ENCODE measurements around the gene OR10H1. TPM values are rescaled to one million over a fixed set of nuclear protein-coding genes. Genes with fewer than 3 reads are reported as not detected.

The OR10H1 gene
- total RNA-seq, 6 donors from 2014 or later = not detected

DNA sequence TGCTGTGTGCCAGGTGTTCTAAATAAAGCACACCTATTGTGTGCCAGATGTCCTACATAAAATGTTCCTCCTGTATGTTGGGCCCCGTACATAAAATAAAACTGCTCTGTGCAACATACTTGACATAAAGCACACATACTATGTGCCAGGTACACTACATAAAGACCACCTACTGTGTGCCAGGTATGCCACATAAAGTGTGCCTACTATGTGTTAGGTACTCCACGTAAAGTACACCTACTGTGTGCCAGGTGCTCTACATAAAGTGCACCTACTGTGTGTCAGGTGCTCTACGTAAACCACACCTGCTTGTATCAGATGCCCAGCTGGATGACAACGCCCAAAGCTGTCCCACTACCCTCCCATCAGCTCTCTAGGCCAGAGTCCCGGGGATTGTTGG lies 33.8 kb downstream of the OR10H1 start:
- WGBS, 2 donors = 67 to 87% methylated on average over 2 to 5 of the region's 5 CpGs
- H3K9me3 ChIP-seq = no peaks in the 10 kb centered on the region
- no peak for DNase-seq
- TF ChIP-seq CTCF (IDR thresholded peaks at IDR 0.05) (no peak), EP300 (IDR thresholded peaks at IDR 0.05) (no peak)
- H3K4me1 ChIP-seq = peaks cover 0 to 12% (median 7%) of the 10 kb centered on the region in 4 donors
- ATAC-seq (ENCODE audit: low FRiP score in 2 of 2) = no peak
- H3K4me3 ChIP-seq = no peak overlapping the region
- no peaks in the 10 kb centered on the region for H3K36me3 ChIP-seq
- no peak overlapping the region for H3K27ac ChIP-seq
- H3K27me3 ChIP-seq = no peaks in the 10 kb centered on the region

DNA sequence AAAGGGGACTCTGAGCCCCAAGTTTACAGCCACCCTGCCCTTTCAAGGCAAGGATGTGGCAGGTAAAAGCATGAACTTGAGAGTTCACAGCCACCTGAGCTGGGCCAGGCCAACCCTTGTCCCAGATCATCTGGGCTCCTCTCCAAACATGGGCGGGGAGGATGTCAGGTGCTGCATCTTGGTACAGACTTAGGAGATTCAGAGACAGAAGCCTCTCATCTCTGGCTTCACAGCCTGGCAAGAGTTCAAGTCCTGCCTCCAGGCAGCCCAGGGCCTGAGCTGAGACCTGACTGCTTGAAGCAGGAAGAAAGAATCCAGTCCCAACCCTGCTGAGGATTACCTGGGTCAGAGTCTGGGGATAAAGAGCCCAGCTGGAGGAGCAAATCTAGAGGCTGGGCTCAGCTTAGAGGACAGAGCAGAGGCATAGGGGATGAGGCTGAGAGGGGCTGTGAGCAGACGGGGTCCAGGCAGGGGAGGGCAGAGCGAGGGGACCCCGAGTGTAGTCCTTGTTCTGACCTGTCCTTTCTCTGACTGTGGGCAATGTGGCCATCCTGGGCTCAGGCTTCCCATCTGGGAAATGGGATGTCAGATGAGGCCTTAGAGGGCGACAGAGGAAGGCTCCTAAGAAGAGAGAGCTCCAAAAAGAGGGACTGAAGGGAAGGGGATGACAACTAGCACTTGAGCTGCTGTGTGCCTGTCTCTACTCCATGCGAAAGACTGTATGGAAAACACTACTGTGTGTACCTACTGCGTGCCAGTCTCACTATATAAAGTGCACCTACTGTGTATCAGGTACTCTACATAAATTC lies 34.6 kb downstream of the OR10H1 start:
- DNase-seq = no peak
- ATAC-seq (ENCODE audit: low FRiP score in 2 of 2) = peak; percentile 19 to 28
- peak overlapping the region in 2 of 4 donors; percentile 4 to 17 for H3K27ac ChIP-seq
- H3K4me1 ChIP-seq = peaks cover 0 to 12% (median 7%) of the 10 kb centered on the region in 4 donors
- H3K4me3 ChIP-seq = no peak overlapping the region
- no peaks in the 10 kb centered on the region for H3K36me3 ChIP-seq
- H3K9me3 ChIP-seq = no peaks in the 10 kb centered on the region
- H3K27me3 ChIP-seq = no peaks in the 10 kb centered on the region
- TF ChIP-seq EP300 (IDR thresholded peaks at IDR 0.05) = no peak
- no peak for TF ChIP-seq POLR2A (IDR thresholded peaks at IDR 0.05)
- no peak for TF ChIP-seq POLR2AphosphoS5 (IDR thresholded peaks at IDR 0.05)
- no peak for TF ChIP-seq CTCF (IDR thresholded peaks at IDR 0.05)
- WGBS, 2 donors = 81 to 88% methylated on average over 7 of the region's 7 CpGs

DNA sequence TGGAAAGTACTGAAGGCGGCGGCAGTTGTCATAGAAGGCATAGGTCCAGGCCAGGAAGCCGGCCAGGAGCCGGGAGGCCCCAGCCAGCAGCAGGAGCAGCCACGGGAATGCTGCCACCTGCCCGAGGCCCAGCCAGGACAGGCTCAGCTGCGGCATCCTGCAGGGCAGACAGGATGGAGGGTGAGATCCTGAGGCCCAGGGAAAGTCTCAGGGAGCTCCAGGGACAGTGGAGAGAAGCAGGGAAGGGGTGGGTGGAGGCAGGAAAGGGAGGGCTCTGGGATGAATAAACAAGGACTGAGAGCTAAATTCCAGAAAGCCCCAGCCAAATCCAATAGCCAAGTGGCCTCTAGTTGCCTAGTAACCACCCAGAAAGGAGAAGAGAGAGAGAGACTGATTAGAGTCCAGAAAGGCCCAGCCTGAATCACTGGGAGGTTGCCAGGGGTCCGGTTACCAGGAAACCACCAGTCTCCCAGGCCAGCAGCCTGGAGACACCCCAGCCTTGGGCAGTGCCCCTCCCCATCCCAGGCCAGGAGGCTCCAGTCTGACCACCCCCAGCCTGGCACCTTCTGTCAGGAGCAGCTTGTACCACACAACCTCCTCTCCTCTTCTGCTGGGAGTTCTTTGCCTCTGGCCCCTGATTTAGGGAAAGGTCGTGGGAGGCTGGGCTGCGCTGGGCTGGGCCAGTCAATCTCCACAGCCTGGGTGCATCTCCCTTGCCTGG lies 35.5 kb downstream of the OR10H1 start:
- Histone ChIP-seq H3K4me3 (no peak overlapping the region), H3K27ac (peak overlapping the region in 3 of 4 donors; percentile 4 to 17 (median 7)), H3K9me3 (no peaks in the 10 kb centered on the region), H3K27me3 (no peaks in the 10 kb centered on the region), H3K36me3 (no peaks in the 10 kb centered on the region), H3K4me1 (peaks cover 0 to 12% (median 7%) of the 10 kb centered on the region in 4 donors)
- peak; percentile 23 to 83 for DNase-seq
- TF ChIP-seq POLR2AphosphoS5 (IDR thresholded peaks at IDR 0.05) (no peak), POLR2A (IDR thresholded peaks at IDR 0.05) (no peak), EP300 (IDR thresholded peaks at IDR 0.05) (no peak), CTCF (IDR thresholded peaks at IDR 0.05) (no peak)
- peak; percentile 69 to 88 for ATAC-seq (ENCODE audit: low FRiP score in 2 of 2)
- WGBS, 2 donors = 32 to 44% methylated on average over 8 to 9 of the region's 10 CpGs

GRCh38 chr19:15776991-15777970 lies 38.2 kb downstream of the OR10H1 start:
- no peak for TF ChIP-seq EP300 (IDR thresholded peaks at IDR 0.05)
- TF ChIP-seq POLR2AphosphoS5 (IDR thresholded peaks at IDR 0.05) = no peak
- no peak for TF ChIP-seq CTCF (IDR thresholded peaks at IDR 0.05)
- no peaks in the 10 kb centered on the region for H3K27me3 ChIP-seq
- no peak overlapping the region for H3K27ac ChIP-seq
- no peaks in the 10 kb centered on the region for H3K9me3 ChIP-seq
- H3K4me1 ChIP-seq = peaks cover 0 to 12% (median 7%) of the 10 kb centered on the region in 4 donors
- H3K4me3 ChIP-seq = no peak overlapping the region
- no peaks in the 10 kb centered on the region for H3K36me3 ChIP-seq
- 54 to 55% methylated on average over 8 to 9 of the region's 9 CpGs for WGBS, 2 donors
- no peak for DNase-seq
- no peak for ATAC-seq (ENCODE audit: low FRiP score in 2 of 2)
